Lower leg skin (tissue), 4 donors: ENCODE measurements around the gene NR2E1. TPM values are rescaled to one million over a fixed set of nuclear protein-coding genes. Genes with fewer than 3 reads are reported as not detected.

ENCODE experiments used
- DNase-seq, 2 donors: peaks; one replicate each; pipeline ENCODE4 v3.0.0-alpha.2; 2019; ENCODE audit warnings: low spot score in 2 of 2
- H3K4me3 ChIP-seq: fragments of 200-600 bp; sonication (generic); 2 replicates; pipeline ENCODE4 v1.5.1; 2017; ENCODE audit warnings: mild to moderate bottlenecking, low read depth; ENCODE audit not compliant: poor library complexity, severe bottlenecking
- CTCF ChIP-seq, 3 donors: fragments of 450-650 bp; IDR thresholded peaks; one replicate each; pipeline ENCODE4 v1.5.1; 2016; ENCODE audit warnings: antibody characterized with exemption in 3 of 3, mild to moderate bottlenecking in 3 of 3, moderate library complexity in 2 of 3
- POLR2A ChIP-seq, 2 donors: fragments of 450-650 bp; IDR thresholded peaks; one replicate each; pipeline ENCODE4 v1.6.1; 2016 to 2017; ENCODE audit warnings: antibody characterized with exemption in 2 of 2, mild to moderate bottlenecking in 1 of 2, moderate library complexity in 1 of 2
- WGBS, 2 donors: methylation state at CpG; one replicate each; pipeline ENCODE4 v1.1.5; 2018; 5-methylcytosine and 5-hydroxymethylcytosine counted together
- intact Hi-C: fragments of 100-400 bp; cut with DNase I; formaldehyde crosslinking; loops from one replicate; pipeline ENCODE4 v1.15.0; 2023; ENCODE audit warnings: low total_unique reads
- total RNA-seq, 4 donors: library from RNA; depleted of rRNA; stranded (reverse); fragments of >200 nt; gene quantifications; one replicate each; pipeline ENCODE4 v1.1.0, GENCODE V29; 2016

NR2E1 gene
- not detected for total RNA-seq

GRCh38 chr6:108165714-108166663, at the start of gene NR2E1:
Gene NR2E1 (plus strand): TSS chr6:108166022. CDS start chr6:108166766, 744 bp downstream.
- intact Hi-C loops: no loop called here
- DNase-seq: no peak
- no peak for TF ChIP-seq CTCF (IDR thresholded peaks at IDR 0.05)
- no peak for TF ChIP-seq POLR2A (IDR thresholded peaks at IDR 0.05)
- WGBS, 2 donors: 3% methylated on average over 54 of the region's 54 CpGs
- H3K4me3 ChIP-seq: no peak within 1 kb of the TSS

- no peak for DNase-seq
- intact Hi-C loops: loop anchor here (10.0 kb wide), 2 partner anchors 378 to 408 kb away; no protein-coding TSS in a partner anchor
- no peak for TF ChIP-seq POLR2A (IDR thresholded peaks at IDR 0.05)
- no peak for TF ChIP-seq CTCF (IDR thresholded peaks at IDR 0.05)
- 19 to 24% methylated on average over 35 to 39 of the region's 46 CpGs for WGBS, 2 donors
- H3K4me3 ChIP-seq: no peak overlapping the region
Observed at GRCh38 chr6:108116546-108117426, 49.0 kb upstream of the NR2E1 start.

- no peak for TF ChIP-seq POLR2A (IDR thresholded peaks at IDR 0.05)
- TF ChIP-seq CTCF (IDR thresholded peaks at IDR 0.05): no peak
- intact Hi-C loops: loop anchor here (10.0 kb wide), 2 partner anchors 377 to 407 kb away; no protein-coding TSS in a partner anchor
- no peak for DNase-seq
- peak overlapping the region; percentile 47 for H3K4me3 ChIP-seq
- WGBS, 2 donors: 1% methylated on average over 42 to 64 of the region's 72 CpGs
Observed at GRCh38 chr6:108117427-108118358, 48.1 kb upstream of the NR2E1 start.

GRCh38 chr6:108118359-108118724, 47.5 kb upstream of the NR2E1 start:
- WGBS, 2 donors: 1% methylated on average over 16 to 24 of the region's 45 CpGs
- TF ChIP-seq CTCF (IDR thresholded peaks at IDR 0.05) (no peak), POLR2A (IDR thresholded peaks at IDR 0.05) (no peak)
- H3K4me3 ChIP-seq: peak overlapping the region; percentile 47
- no peak for DNase-seq
- intact Hi-C loops: loop anchor here (10.0 kb wide), 2 partner anchors 376 to 406 kb away; no protein-coding TSS in a partner anchor
